Activated naive CD4-positive, alpha-beta T cell treated with anti-CD3 and anti-CD28 coated beads, Interleukin-2, amount 10 ng/mL, durations not matched to agents 7 days and 5 days (primary cell): ENCODE results near the gene ZBTB3.
"Not testable (repeated sequence)": the region's sequence is repeated elsewhere in the genome, so short reads cannot be mapped to it uniquely, and the experiment has no call there.

Experiments
- CTCF ChIA-PET: fragments of 350-600 bp; sonication (Branson Sonifier 250); formaldehyde crosslinking; loops from one replicate; lab custom pipeline; 2021; ENCODE audit warnings: antibody characterized with exemption; lab: Charles Lee
- DNase-seq: peaks from one replicate; pipeline ENCODE4 v3.0.0-alpha.2; 2020
- H3K27ac Mint-ChIP-seq: one replicate; pipeline ENCODE4 v1.8.0; 2021; ENCODE audit warnings: mild to moderate bottlenecking, moderate library complexity, mixed read lengths
- H3K27me3 Mint-ChIP-seq: one replicate; pipeline ENCODE4 v1.8.0; 2021; ENCODE audit warnings: mild to moderate bottlenecking, mixed read lengths
- H3K36me3 Mint-ChIP-seq: one replicate; pipeline ENCODE4 v1.8.0; 2021; ENCODE audit warnings: mixed read lengths
- H3K4me1 Mint-ChIP-seq: one replicate; pipeline ENCODE4 v1.8.0; 2021; ENCODE audit warnings: mixed read lengths
- H3K4me3 Mint-ChIP-seq: one replicate; pipeline ENCODE4 v1.8.0; 2021; ENCODE audit warnings: mild to moderate bottlenecking, moderate library complexity, mixed read lengths
- H3K9me3 Mint-ChIP-seq: one replicate; pipeline ENCODE4 v1.8.0; 2021; ENCODE audit warnings: mixed read lengths

Gene ZBTB3

DNA sequence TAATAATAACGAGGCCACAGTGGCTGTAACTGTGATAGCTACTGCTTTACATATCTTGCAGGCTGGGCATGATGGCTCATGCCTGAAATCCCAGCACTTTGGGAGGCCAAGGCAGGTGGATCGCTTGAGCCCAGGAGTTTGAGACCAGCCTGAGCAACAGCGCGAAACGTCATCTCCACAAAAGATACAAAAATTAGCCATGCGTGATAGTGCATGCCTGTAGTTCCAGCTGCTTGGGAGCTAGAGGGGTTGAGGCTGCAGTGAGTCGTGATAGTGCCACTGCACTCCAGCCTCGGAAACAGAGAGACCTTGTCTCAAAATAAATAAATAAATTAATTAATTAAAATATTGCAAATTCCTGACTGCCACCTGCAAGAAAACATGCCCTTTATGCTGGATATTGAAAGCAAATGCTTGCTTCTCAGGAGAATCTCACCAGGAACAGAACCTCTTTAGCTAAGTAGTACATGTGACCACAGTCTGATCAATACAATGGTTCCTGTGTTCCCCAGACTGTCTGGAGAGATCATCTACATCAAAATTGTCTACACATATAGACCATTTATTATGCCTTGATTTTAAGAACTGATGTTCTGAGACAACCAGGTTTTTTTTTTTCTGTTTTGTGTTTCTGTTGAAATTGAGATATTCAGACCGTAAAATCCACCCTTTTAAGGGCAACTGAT lies 6.3 kb downstream of the ZBTB3 start:
- Mint-ChIP-seq H3K4me3 (no peak overlapping the region), H3K9me3 (no peaks in the 10 kb centered on the region), H3K27ac (no peak overlapping the region), H3K27me3 (no peaks in the 10 kb centered on the region), H3K4me1 (peaks cover 21% of the 10 kb centered on the region), H3K36me3 (peaks cover 10% of the 10 kb centered on the region)
- CTCF ChIA-PET = interaction anchor here (0.5 to 0.6 kb wide), 2 partner anchors 12 to 1452 kb away, joined by 3 read pairs; no protein-coding TSS in a partner anchor
- DNase-seq = no peak

DNA sequence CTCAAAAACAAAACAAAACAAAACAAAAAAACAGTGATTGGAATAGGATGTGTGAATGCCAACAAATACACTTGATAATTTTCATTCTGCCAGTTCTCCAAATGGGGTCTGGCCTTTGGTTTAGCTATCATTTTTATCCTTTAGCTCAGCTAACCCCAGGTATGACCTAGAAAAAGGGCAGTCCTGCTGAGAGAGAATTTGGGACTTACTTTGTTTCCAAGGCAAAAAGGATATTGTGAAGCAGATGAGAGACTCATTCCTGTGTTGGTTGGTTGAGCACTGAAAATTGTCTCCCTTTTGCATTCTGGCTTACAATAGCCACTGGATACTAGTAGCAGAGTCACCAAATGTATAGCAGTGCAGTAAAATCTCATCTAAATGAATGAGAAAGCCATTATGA lies 16.8 kb downstream of the ZBTB3 start:
- Mint-ChIP-seq H3K27ac (no peak overlapping the region), H3K27me3 (no peaks in the 10 kb centered on the region), H3K4me3 (no peak overlapping the region), H3K4me1 (peaks cover 7% of the 10 kb centered on the region), H3K9me3 (no peaks in the 10 kb centered on the region), H3K36me3 (peaks cover 45% of the 10 kb centered on the region)
- no peak for DNase-seq
- CTCF ChIA-PET = interaction anchor here (1.2 kb wide), 1 partner anchor 32 kb away, joined by 3 read pairs; no protein-coding TSS in a partner anchor

DNA sequence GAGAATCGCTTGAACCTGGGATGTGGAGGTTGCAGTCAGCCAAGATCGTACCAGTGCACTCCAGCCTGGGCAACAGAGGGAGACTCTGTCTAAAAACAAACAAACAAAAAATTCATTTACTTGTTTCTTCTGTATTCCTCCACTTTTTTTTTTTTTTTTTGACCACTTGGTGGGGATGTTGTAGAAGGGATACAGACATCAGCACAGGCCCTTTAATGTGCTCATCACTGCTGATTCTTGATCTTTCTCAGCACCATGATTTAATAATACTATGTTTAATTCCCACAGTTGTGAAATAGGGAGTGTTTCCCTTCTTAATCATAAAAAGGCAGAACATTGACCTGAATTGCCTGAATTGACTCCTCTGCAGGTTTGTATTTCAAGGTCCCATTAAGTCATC lies 21.1 kb downstream of the ZBTB3 start:
- no peak for DNase-seq
- H3K27me3 Mint-ChIP-seq = no peaks in the 10 kb centered on the region
- no peak overlapping the region for H3K4me3 Mint-ChIP-seq
- peaks cover 37% of the 10 kb centered on the region for H3K36me3 Mint-ChIP-seq
- H3K4me1 Mint-ChIP-seq = peaks cover 30% of the 10 kb centered on the region
- peak overlapping the region; percentile 42 for H3K27ac Mint-ChIP-seq
- CTCF ChIA-PET = interaction anchor here (0.6 to 0.9 kb wide), 3 partner anchors 125 to 905 kb away, joined by 3 to 5 read pairs (median 3); no protein-coding TSS in a partner anchor
- H3K9me3 Mint-ChIP-seq = no peaks in the 10 kb centered on the region

DNA sequence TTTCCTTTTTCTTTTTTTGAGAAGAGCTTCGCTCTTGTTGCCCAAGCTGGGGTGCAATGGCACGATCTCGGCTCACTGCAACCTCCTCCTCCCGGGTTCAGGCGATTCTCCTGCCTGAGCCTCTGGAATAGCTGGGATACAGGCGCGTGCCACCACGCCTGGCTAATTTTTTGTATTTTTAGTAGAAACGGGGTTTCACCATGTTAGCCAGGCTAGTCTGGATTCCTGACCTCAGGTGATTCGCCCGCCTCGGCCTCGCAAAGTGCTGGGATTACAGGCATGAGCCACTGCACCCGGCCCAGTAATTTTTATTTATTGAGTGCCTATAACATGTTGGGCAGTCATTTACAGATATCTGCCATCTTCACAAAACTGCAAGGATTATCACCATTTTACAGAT lies 23.9 kb downstream of the ZBTB3 start:
- not testable (repeated sequence) for DNase-seq, H3K27me3 Mint-ChIP-seq, H3K27ac Mint-ChIP-seq, H3K9me3 Mint-ChIP-seq
- CTCF ChIA-PET = interaction anchor here (0.7 to 2.6 kb wide), 3 partner anchors 39 to 1588 kb away, joined by 3 to 10 read pairs (median 6); partner anchors contain the start of genes PRDX5 and TMEM179B
- Mint-ChIP-seq H3K4me1 (peaks cover 38% of the 10 kb centered on the region), H3K36me3 (peaks cover 39% of the 10 kb centered on the region), H3K4me3 (peak overlapping the region; percentile 94)

DNA sequence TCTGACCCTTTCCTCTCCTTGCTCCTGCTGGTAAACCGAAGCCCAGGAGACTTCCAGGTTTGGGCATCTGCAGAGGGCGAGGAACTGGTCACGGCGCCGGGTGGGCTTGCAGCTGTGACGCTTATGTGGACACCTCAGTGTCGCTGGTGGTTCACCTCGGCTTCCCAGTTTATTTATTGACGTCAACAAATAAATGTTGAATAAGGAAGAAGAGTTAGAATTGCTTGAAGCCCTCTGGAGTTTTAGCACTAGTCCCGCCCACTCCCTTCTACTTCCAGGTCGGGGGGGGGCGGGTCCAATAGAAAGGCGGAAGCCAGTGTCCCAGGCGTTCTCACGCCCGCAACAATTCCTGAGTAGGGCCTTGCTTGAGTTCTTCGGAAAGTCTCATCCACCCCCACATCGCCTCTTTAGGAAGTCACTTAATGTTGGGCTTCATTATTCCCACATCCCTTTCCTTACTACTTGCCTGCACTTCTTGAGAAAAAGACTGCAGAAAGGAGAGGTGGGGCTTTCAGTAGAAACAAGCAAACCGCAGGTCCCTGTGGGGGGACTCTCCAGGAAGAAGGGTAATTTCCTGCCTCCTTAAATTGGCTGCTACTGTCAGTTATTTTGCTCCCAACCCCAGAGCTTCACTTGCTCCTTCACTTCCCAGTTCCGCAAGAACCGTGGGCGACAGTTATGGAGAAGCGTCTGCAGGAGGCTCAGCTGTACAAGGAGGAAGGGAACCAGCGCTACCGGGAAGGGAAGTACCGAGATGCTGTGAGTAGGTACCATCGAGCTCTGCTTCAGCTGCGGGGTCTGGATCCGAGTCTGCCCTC lies 25.6 kb downstream of the ZBTB3 start, which contains the start of gene TTC9C:
Gene TTC9C, plus strand, starts transcription at position 316 of the 818 bp plus-strand sequence. Its CDS starts 363 bp downstream, at position 679.
- peak; percentile 90 for DNase-seq
- H3K4me3 Mint-ChIP-seq = peak within 1 kb of the TSS; percentile 94
- H3K27me3 Mint-ChIP-seq = peaks cover 3% of the 10 kb centered on the region
- peaks cover 53% of the 10 kb centered on the region for H3K36me3 Mint-ChIP-seq
- CTCF ChIA-PET = interaction anchor here (1.2 to 2.6 kb wide), 3 partner anchors 33 to 58 kb away, joined by 3 to 10 read pairs (median 4); partner anchors contain the start of genes POLR2G and TMEM179B
- no peaks in the 10 kb centered on the region for H3K9me3 Mint-ChIP-seq
- peaks cover 53% of the 10 kb centered on the region for H3K4me1 Mint-ChIP-seq
- H3K27ac Mint-ChIP-seq = peak within 1 kb of the TSS; percentile 99

DNA sequence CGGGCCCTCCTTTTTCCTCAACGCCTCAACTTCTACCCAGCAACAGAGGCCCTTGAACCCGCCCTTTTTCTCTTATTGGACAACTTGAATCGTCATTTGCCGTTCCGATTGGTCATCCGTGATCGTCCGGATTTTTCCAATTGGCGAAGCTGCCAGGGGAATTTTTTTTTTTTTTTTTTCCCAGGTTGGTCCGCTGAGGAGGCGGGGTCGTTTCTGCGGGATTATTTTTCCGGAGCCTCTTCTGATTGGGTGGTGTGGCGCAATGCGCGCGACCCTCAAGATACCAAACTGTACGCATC lies 26.1 kb downstream of the ZBTB3 start:
- CTCF ChIA-PET = interaction anchor here (0.8 to 1.3 kb wide), 4 partner anchors 22 to 48 kb away, joined by 3 to 4 read pairs (median 3); no protein-coding TSS in a partner anchor
- Mint-ChIP-seq H3K9me3 (no peaks in the 10 kb centered on the region), H3K27ac (peak overlapping the region; percentile 99), H3K36me3 (peaks cover 54% of the 10 kb centered on the region), H3K4me3 (peak overlapping the region; percentile 94), H3K27me3 (peaks cover 3% of the 10 kb centered on the region), H3K4me1 (peaks cover 51% of the 10 kb centered on the region)
- peak; percentile 90 for DNase-seq

DNA sequence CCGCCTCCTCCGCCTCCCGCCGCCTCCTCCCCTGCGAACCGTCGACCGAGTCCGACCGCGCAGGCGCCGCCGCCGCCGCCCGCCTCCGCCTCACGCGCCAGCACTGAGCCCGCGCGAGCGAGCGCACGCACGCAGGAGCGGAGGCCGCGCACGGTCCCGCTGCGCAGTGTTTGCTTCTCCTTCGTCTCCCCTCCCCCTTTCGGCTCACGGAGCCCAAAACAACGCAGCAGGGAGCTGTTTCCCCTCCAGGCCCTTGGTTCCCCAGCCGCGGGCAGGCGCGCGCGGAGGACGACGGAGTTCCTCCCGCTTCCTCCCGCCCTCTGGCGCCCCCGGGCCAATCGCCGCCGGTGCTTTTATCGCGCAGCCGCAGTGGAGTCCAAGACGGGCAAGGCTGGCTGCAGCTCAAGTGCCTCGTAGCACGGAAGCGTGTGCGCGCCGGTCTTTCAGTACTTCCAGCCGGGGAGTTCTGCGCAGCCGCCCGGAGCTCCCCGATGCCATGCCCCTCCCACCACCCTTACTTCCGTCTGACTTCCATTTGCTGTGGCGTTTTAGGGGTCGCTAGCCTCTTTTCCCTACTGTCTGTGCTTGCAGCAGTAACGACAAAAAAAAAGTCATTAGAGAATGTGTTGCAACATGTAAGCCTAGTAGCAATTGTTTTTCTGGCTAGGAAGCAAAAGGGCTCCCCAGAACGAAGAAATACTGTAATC lies 26.6 kb downstream of the ZBTB3 start, which contains the start of gene HNRNPUL2:
Gene HNRNPUL2, minus strand, starts transcription at position 293 of the 707 bp plus-strand sequence. CDS start 301 bp downstream, outside the sequence.
- CTCF ChIA-PET = interaction anchor here (0.8 to 1.3 kb wide), 4 partner anchors 21 to 48 kb away, joined by 3 to 4 read pairs (median 3); no protein-coding TSS in a partner anchor
- peaks cover 54% of the 10 kb centered on the region for H3K4me1 Mint-ChIP-seq
- H3K27ac Mint-ChIP-seq = peak within 1 kb of the TSS; percentile 99
- H3K36me3 Mint-ChIP-seq = peaks cover 59% of the 10 kb centered on the region
- DNase-seq = peak; percentile 99
- H3K4me3 Mint-ChIP-seq = peak within 1 kb of the TSS; percentile 94
- peaks cover 3% of the 10 kb centered on the region for H3K27me3 Mint-ChIP-seq
- no peaks in the 10 kb centered on the region for H3K9me3 Mint-ChIP-seq

DNA sequence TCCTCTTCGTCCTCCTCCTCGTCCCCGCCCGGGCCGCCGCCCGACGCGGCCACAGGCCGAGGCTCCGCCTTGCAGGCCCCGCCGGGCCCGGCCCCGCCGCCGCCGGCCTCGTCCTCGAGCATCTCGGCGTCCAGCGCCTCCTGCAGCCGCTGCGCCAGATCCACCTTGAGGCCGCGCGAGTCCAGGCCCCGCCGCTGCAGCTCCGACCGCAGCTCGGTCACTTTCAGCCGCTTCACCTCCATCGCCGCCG lies 27.1 kb downstream of the ZBTB3 start:
- DNase-seq = no peak
- peaks cover 3% of the 10 kb centered on the region for H3K27me3 Mint-ChIP-seq
- H3K4me1 Mint-ChIP-seq = peaks cover 59% of the 10 kb centered on the region
- peaks cover 64% of the 10 kb centered on the region for H3K36me3 Mint-ChIP-seq
- H3K4me3 Mint-ChIP-seq = peak overlapping the region; percentile 94
- H3K9me3 Mint-ChIP-seq = no peaks in the 10 kb centered on the region
- CTCF ChIA-PET = interaction anchor here (0.8 to 1.3 kb wide), 5 partner anchors 21 to 49 kb away, joined by 3 to 5 read pairs (median 3); no protein-coding TSS in a partner anchor
- H3K27ac Mint-ChIP-seq = peak overlapping the region; percentile 99

DNA sequence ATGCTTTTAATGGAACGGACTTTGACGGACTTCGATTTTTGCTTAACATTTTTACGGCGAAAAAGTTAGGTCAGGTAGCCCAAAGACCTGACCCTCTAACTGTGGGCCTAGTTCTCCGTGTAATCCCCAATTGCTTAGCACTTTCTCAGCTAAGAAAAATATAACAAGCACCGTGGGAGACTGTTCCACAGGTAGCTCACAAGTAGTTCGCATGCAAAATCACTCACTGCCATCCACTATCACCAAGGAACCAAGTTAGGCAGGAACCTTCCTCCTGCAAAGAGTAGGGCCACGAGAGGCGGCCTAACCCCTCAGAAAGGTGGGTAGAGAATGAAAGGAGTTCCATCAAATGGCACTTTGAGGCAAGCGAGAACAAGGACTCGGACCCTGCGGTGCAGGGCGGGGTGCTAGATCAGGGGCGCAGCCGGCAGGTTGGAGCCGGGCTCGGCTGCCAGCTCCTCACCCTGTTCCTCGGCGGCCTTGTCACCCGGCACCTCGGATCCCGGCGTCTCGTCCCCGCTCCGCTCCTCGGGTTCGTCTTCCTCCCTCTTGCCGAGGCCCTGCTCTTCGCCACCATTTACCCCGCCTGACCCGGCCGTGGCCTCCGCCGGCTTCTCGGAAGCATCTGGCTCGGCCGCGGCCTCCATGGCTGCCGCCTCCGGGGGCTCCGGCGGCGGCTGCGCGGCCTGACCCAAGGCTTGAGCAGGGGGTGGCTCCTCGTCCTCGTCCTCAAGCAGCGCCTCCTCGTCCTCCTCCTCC lies 27.6 kb downstream of the ZBTB3 start:
- no peaks in the 10 kb centered on the region for H3K9me3 Mint-ChIP-seq
- peak overlapping the region; percentile 94 for H3K4me3 Mint-ChIP-seq
- DNase-seq = peak; percentile 50
- CTCF ChIA-PET = interaction anchor here (0.6 to 2.0 kb wide), 8 partner anchors 10 to 1328 kb away, joined by 3 to 5 read pairs (median 4); partner anchors contain the start of gene ZBTB3
- peaks cover 3% of the 10 kb centered on the region for H3K27me3 Mint-ChIP-seq
- peak overlapping the region; percentile 99 for H3K27ac Mint-ChIP-seq
- H3K36me3 Mint-ChIP-seq = peaks cover 66% of the 10 kb centered on the region
- peaks cover 58% of the 10 kb centered on the region for H3K4me1 Mint-ChIP-seq

DNA sequence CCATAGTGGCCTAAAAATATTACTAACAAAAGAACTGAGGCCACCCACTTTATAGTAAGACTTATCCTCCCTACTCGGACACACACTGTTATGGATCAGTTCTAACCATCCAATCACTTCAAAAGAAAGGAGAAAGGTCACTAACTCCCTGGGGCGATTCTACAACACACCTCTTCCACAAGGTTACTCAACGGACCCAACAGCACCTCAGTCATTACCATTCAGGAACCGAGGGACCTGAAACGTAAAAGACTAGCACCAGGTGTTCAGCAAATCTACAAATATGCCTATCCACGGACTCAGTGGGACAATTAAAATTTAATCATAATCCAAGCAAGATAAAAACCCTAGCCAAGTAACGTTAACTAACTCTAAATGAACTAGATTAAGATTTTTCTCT lies 28.3 kb downstream of the ZBTB3 start:
- Mint-ChIP-seq H3K4me1 (peaks cover 59% of the 10 kb centered on the region), H3K36me3 (peaks cover 70% of the 10 kb centered on the region), H3K9me3 (no peaks in the 10 kb centered on the region), H3K27me3 (peaks cover 3% of the 10 kb centered on the region), H3K4me3 (peak overlapping the region; percentile 94), H3K27ac (peak overlapping the region; percentile 99)
- CTCF ChIA-PET = interaction anchor here (0.6 to 2.0 kb wide), 6 partner anchors 10 to 1327 kb away, joined by 3 to 5 read pairs (median 4); partner anchors contain the start of gene ZBTB3
- DNase-seq = no peak

DNA sequence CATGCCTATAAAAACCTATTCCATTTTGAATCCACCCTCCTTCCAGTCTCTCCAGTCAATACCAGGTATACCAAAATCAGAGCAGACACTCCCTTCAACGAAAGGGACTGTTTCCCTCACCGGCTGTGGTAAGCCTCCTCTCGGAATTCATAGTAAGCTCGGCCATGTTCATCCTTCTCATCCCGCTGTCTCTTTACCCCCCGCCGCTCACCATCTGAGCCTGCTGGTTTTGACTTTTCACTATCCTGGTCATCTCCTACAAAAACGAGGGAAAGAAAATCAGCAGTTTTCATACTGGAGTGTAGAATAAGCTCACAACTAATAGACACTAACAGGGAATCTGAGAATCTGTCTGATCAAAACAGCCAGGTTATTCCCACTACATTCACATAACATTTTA lies 29.8 kb downstream of the ZBTB3 start:
- Mint-ChIP-seq H3K27ac (peak overlapping the region; percentile 74), H3K36me3 (peaks cover 81% of the 10 kb centered on the region), H3K27me3 (peaks cover 3% of the 10 kb centered on the region), H3K9me3 (no peaks in the 10 kb centered on the region), H3K4me3 (peak overlapping the region; percentile 94), H3K4me1 (peaks cover 58% of the 10 kb centered on the region)
- DNase-seq = no peak
- CTCF ChIA-PET = interaction anchor here (0.9 to 1.4 kb wide), 2 partner anchors 28 to 44 kb away, joined by 4 to 5 read pairs; no protein-coding TSS in a partner anchor

DNA sequence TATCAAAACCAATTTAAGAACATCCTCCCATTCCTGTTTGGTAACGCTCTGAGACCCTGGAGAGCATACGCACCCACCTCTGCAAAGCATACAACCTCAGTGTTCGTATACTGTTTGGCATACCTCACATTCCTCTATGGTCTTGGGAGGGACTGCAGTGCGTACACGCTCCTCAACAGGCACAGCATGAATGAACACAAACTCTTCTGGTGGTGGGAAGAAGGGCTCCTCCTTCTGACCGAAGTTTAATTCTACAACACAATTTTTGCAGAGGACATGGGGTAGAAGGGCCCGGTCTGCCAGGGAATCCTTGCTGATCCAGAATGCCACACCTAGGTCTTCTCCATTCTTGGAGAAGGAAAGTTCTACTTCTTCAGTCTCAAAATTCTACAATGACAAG lies 32.0 kb downstream of the ZBTB3 start:
- peak overlapping the region; percentile 70 for H3K27ac Mint-ChIP-seq
- no peaks in the 10 kb centered on the region for H3K9me3 Mint-ChIP-seq
- peaks cover 86% of the 10 kb centered on the region for H3K36me3 Mint-ChIP-seq
- no peak for DNase-seq
- H3K4me3 Mint-ChIP-seq = no peak overlapping the region
- H3K4me1 Mint-ChIP-seq = peaks cover 65% of the 10 kb centered on the region
- no peaks in the 10 kb centered on the region for H3K27me3 Mint-ChIP-seq
- CTCF ChIA-PET = interaction anchor here (0.8 kb wide), 1 partner anchor 45 kb away, joined by 5 read pairs; no protein-coding TSS in a partner anchor
